Neural progenitor cell (in vitro differentiated cells): Measurements from ENCODE around the gene YKT6.

ENCODE experiments used
- EZH2 ChIP-seq: fragments of 200-600 bp; sonication (generic); IDR thresholded peaks from 2 replicates; pipeline ENCODE4 v1.6.1; 2017; ENCODE audit warnings: antibody characterized with exemption, mild to moderate bottlenecking, moderate library complexity
- TF ChIP-seq, protein P1 (sequence below): fragments of 200-600 bp; sonication (generic); IDR thresholded peaks from 2 replicates; pipeline ENCODE4 v1.5.1; 2017; ENCODE audit warnings: antibody characterized with exemption, mild to moderate bottlenecking

GRCh38 chr7:44239361-44239760, 38.6 kb downstream of the YKT6 start:
- TF ChIP-seq, protein P1, sequence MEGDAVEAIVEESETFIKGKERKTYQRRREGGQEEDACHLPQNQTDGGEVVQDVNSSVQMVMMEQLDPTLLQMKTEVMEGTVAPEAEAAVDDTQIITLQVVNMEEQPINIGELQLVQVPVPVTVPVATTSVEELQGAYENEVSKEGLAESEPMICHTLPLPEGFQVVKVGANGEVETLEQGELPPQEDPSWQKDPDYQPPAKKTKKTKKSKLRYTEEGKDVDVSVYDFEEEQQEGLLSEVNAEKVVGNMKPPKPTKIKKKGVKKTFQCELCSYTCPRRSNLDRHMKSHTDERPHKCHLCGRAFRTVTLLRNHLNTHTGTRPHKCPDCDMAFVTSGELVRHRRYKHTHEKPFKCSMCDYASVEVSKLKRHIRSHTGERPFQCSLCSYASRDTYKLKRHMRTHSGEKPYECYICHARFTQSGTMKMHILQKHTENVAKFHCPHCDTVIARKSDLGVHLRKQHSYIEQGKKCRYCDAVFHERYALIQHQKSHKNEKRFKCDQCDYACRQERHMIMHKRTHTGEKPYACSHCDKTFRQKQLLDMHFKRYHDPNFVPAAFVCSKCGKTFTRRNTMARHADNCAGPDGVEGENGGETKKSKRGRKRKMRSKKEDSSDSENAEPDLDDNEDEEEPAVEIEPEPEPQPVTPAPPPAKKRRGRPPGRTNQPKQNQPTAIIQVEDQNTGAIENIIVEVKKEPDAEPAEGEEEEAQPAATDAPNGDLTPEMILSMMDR = no peak
- no peak for TF ChIP-seq EZH2
